GM06990 (cell line): ENCODE results near the gene ZNF628.
"Not testable (repeated sequence)": the region's sequence is repeated elsewhere in the genome, so short reads cannot be mapped to it uniquely, and the experiment has no call there.

Source experiments
- DNase-seq: peaks from one replicate; pipeline ENCODE4 v3.0.0-alpha.2; 2011; ENCODE audit not compliant: insufficient read length; ENCODE audit errors: extremely low read depth
- H3K27me3 ChIP-seq: replicated peaks from 2 replicates; pipeline ENCODE4 v1.6.0; 2011; ENCODE audit warnings: low read length; ENCODE audit not compliant: control insufficient read depth, insufficient read depth
- H3K36me3 ChIP-seq: 2 replicates; pipeline ENCODE4 v1.5.1; 2011; ENCODE audit warnings: low read length; ENCODE audit not compliant: control insufficient read depth, insufficient read depth
- H3K4me3 ChIP-seq: replicated peaks from 2 replicates; pipeline ENCODE4 v1.5.1; 2011; ENCODE audit warnings: low read depth, mild to moderate bottlenecking, control low read depth, low read length
- CTCF ChIP-seq: IDR thresholded peaks from 2 replicates; pipeline ENCODE4 v1.5.1; 2011; ENCODE audit warnings: low read length, control low read depth, mild to moderate bottlenecking, inconsistent platforms; ENCODE audit not compliant: insufficient read depth, poor library complexity, severe bottlenecking

The ZNF628 gene

DNA sequence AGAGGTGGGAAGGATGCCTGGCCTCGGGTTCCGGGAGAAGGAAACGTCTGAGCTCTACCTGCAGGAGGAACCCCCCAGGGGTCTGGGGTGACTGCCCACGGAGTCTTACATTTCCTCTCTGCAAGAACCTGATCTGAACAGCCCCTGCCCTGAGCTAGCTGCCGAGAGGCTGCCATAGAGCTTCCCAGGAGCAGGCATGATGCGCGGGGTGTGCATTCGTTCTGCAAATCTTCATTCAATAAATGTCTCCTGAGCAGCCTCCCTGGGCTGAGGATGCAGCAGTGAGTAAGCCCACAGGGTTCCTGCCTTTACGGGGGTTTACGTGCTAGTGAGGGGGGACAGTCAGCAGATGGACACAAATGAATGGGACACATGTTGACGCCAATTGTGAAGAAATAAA is 31.8 kb upstream of the ZNF628 start:
- peaks cover 1% of the 10 kb centered on the region; the same call in 1 of the 2 replicates for H3K27me3 ChIP-seq

DNA sequence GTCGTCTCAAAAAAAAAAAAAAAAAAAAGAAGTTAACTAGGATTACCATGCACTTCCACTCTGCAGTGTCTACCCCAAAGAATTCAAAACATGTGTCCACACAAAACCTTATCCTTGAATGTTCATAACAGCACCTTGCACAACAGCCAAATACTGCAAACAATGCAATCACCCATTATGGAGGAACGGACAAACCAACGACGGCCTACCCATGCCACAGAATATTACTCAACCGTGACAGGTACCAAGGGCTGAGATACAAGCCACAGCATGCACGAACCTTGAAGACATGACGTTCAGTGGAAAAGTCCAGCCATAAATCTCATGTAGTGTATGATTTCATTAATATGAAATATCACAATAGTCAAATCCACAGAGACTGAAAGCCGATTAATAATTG is 30.4 kb upstream of the ZNF628 start:
- Histone ChIP-seq H3K36me3 (no peaks in the 10 kb centered on the region), H3K27me3 (peaks cover 1% of the 10 kb centered on the region; the same call in 1 of the 2 replicates), H3K4me3 (no peak overlapping the region)
- DNase-seq = no peak
- TF ChIP-seq CTCF = no peak

More for the DNA sequence above, 31.8 kb upstream of the ZNF628 start:
- no peak for TF ChIP-seq CTCF
- DNase-seq = no peak
- Histone ChIP-seq H3K4me3 (no peak overlapping the region), H3K36me3 (no peaks in the 10 kb centered on the region)

DNA sequence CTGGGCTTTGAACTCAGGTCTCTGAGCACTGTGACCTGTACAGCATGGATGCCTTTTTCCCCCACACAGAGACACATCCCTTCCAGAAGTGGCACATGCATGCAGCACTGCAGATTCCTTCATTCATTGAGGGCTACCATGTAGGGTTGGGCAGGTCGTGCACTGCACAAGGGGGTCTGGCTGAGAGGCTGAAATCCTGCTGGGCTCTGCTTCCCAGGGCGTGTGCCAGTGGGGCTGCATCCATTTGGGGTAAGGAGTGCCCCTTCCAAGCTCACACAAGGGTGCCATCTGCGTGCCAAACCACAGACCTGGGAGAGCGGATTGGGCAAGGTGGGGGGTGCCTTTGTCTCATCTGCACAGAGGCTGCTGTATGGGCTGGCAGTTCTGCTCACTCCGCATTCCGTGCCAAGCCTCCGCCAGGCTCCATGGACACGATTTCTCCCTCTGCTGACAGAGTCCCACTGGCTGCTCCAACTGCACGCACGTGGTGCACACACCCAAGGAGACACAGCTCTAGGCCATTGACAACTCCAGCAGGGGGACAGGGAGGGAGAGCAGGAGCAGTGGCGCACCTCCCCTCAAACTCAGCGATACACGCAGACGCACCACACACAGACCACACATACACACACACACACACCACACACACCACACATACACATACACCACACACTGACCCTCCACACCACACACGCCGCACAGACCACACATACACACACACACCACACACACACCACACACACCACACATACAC is 28.8 kb upstream of the ZNF628 start:
- no peaks in the 10 kb centered on the region; the same call in 1 of the 2 replicates for H3K27me3 ChIP-seq
- no peak overlapping the region for H3K4me3 ChIP-seq
- H3K36me3 ChIP-seq = no peaks in the 10 kb centered on the region
- DNase-seq = no peak
- no peak for TF ChIP-seq CTCF

DNA sequence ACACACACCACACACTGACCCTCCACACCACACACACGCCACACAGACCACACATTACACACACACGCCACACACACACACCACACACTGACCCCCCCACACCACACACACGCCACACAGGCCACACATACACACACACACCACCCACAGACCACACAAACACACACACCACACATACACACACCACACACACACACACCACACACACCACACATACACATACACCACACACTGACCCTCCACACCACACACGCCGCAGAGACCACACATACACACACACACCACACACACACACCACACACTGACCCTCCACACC is 28.3 kb upstream of the ZNF628 start:
- not testable (repeated sequence) for H3K27me3 ChIP-seq, H3K36me3 ChIP-seq, H3K4me3 ChIP-seq, DNase-seq

GRCh38 chr19:55449469-55449868 is 26.9 kb upstream of the ZNF628 start:
- DNase-seq = no peak
- Histone ChIP-seq H3K36me3 (peaks cover 1% of the 10 kb centered on the region), H3K27me3 (no peaks in the 10 kb centered on the region; the same call in 1 of the 2 replicates), H3K4me3 (no peak overlapping the region)
- TF ChIP-seq CTCF = no peak

- Histone ChIP-seq H3K4me3 (no peak overlapping the region; the same call in 1 of the 2 replicates), H3K36me3 (peaks cover 5% of the 10 kb centered on the region), H3K27me3 (no peaks in the 10 kb centered on the region; the same call in 1 of the 2 replicates)
- no peak for DNase-seq
- TF ChIP-seq CTCF = no peak
Observed at GRCh38 chr19:55451163-55451964, 25.1 kb upstream of the ZNF628 start.
